Motor neuron (in vitro differentiated cells): ENCODE data around the gene SEPTIN2. TPM values are rescaled to one million over a fixed set of nuclear protein-coding genes. Genes with fewer than 3 reads are reported as not detected.
A peak's percentile ranks its signal among the peaks of the same experiment; 100 is the strongest.

ENCODE experiments used
- ATAC-seq, 8 experiments: fragments of 200-7000 bp; cut with Tn5 transposase; replicated peaks in 6 of 8; 2 replicates each; pipeline ENCODE4 v1.8.0; 2021; ENCODE audit warnings: mild to moderate bottlenecking in 8 of 8, moderate library complexity in 8 of 8
- H3K27ac ChIP-seq, 2 donors: fragments of 250-450 bp; sonication (Bioruptor Pico); 2 replicates each; pipeline ENCODE4 v1.9.0; 2021; ENCODE audit warnings: antibody characterized with exemption in 2 of 2, mild to moderate bottlenecking in 2 of 2, moderate library complexity in 1 of 2
- H3K4me1 ChIP-seq, 2 donors: fragments of 250-450 bp; sonication (Bioruptor Pico); replicated peaks in 1 of 2; 2 replicates each; pipeline ENCODE4 v1.6.1; 2021; ENCODE audit warnings: antibody characterized with exemption in 2 of 2, mild to moderate bottlenecking in 2 of 2, moderate library complexity in 1 of 2
- H3K4me3 ChIP-seq, 5 donors: fragments of 250-450 bp; sonication (Bioruptor Pico); 2 replicates each; pipeline ENCODE4 v1.9.0; 2021; ENCODE audit warnings: antibody characterized with exemption in 5 of 5, mild to moderate bottlenecking in 5 of 5, moderate library complexity in 4 of 5
- WGBS, 10 experiments: fragments of 450-650 bp; shearing (Covaris generic); methylation state at CpG; one replicate each; pipeline ENCODE4 v1.0.0; 2022; 5-methylcytosine and 5-hydroxymethylcytosine counted together
- in situ Hi-C, 9 experiments: fragments of 400-800 bp; cut with MboI; loops; one replicate each; pipeline ENCODE4 v1.15.0; 2021; ENCODE audit warnings: low sequenced_read_pairs in 9 of 9, low pct_unique_long_range_greater_than_20kb in 2 of 9; ENCODE audit not compliant: unreplicated experiment in 9 of 9
- total RNA-seq, 8 experiments: library from RNA; unstranded; fragments of 300-600 nt; gene quantifications; 2 replicates each; pipeline versions ENCODE4 v1.2.3 to v1.2.4, GENCODE V29; 2022

SEPTIN2 gene
- total RNA-seq, 8 experiments from 2014 or later, result 163 to 382 (median 269) TPM

- WGBS, 10 experiments, result 43 to 93% (median 83%) methylated on average over 1 to 5 of the region's 5 CpGs
- no peak overlapping the region for H3K4me3 ChIP-seq
- in situ Hi-C loops, result no loop called here
- H3K4me1 ChIP-seq, result peaks cover 3 to 12% of the 10 kb centered on the region in 2 donors
- no peak overlapping the region for H3K27ac ChIP-seq
- ATAC-seq, result no peak
Measured at GRCh38 chr2:241323778-241324177, 8.1 kb downstream of the SEPTIN2 start.

GRCh38 chr2:241324775-241325174 lies 9.1 kb downstream of the SEPTIN2 start:
- Histone ChIP-seq H3K4me1 (peaks cover under 1 to 12% of the 10 kb centered on the region in 2 donors), H3K4me3 (no peak overlapping the region), H3K27ac (no peak overlapping the region)
- ATAC-seq, result no peak
- in situ Hi-C loops, result no loop called here

- in situ Hi-C loops, result no loop called here
- WGBS, 10 experiments, result 83 to 100% (median 100%) methylated on average over 1 of the region's 1 CpG; no CpG with 5 or more reads in 2 of the 10 experiments
- H3K4me3 ChIP-seq, result no peak overlapping the region
- no peak overlapping the region for H3K27ac ChIP-seq
- no peak for ATAC-seq
- peaks cover 0 to 8% of the 10 kb centered on the region in 2 donors for H3K4me1 ChIP-seq
Measured at GRCh38 chr2:241325257-241325656, 9.5 kb downstream of the SEPTIN2 start.

- H3K4me3 ChIP-seq, result no peak overlapping the region
- WGBS, 10 experiments, result 86 to 98% (median 93%) methylated on average over 3 to 11 of the region's 11 CpGs
Measured at GRCh38 chr2:241329669-241330615, 14.2 kb downstream of the SEPTIN2 start.

GRCh38 chr2:241330616-241330981 lies 14.9 kb downstream of the SEPTIN2 start:
- no peak for ATAC-seq
- Histone ChIP-seq H3K4me1 (no peaks in the 10 kb centered on the region), H3K4me3 (no peak overlapping the region), H3K27ac (no peak overlapping the region)
- in situ Hi-C loops, result no loop called here
- WGBS, 10 experiments, result 93 to 100% (median 97%) methylated on average over 2 to 4 of the region's 4 CpGs

More at GRCh38 chr2:241329669-241330615, 14.2 kb downstream of the SEPTIN2 start:
- H3K4me1 ChIP-seq, result no peaks in the 10 kb centered on the region
- no peak overlapping the region for H3K27ac ChIP-seq
- ATAC-seq, result peak in 2 of 8 experiments; percentile 33 to 68
- in situ Hi-C loops, result no loop called here

GRCh38 chr2:241334813-241335212 lies 19.1 kb downstream of the SEPTIN2 start:
- H3K4me3 ChIP-seq, result no peak overlapping the region
- H3K4me1 ChIP-seq, result no peaks in the 10 kb centered on the region
- 77 to 100% (median 100%) methylated on average over 1 to 2 of the region's 2 CpGs; no CpG with 5 or more reads in 2 of the 10 experiments for WGBS, 10 experiments
- no peak overlapping the region for H3K27ac ChIP-seq
- in situ Hi-C loops, result no loop called here
- no peak for ATAC-seq

GRCh38 chr2:241339839-241340630 lies 24.3 kb downstream of the SEPTIN2 start:
- Histone ChIP-seq H3K4me3 (no peak overlapping the region), H3K27ac (no peak overlapping the region), H3K4me1 (no peaks in the 10 kb centered on the region)
- ATAC-seq, result peak in 1 of 8 experiments; percentile 24
- in situ Hi-C loops, result no loop called here
- WGBS, 10 experiments, result 37 to 94% (median 83%) methylated on average over 5 to 8 of the region's 8 CpGs

- no peak overlapping the region for H3K27ac ChIP-seq
- no peaks in the 10 kb centered on the region for H3K4me1 ChIP-seq
- no peak for ATAC-seq
- WGBS, 10 experiments, result 69 to 100% (median 93%) methylated on average over 1 to 3 of the region's 3 CpGs; no CpG with 5 or more reads in 1 of the 10 experiments
- in situ Hi-C loops, result no loop called here
- H3K4me3 ChIP-seq, result no peak overlapping the region
Measured at GRCh38 chr2:241340631-241341163, 25.0 kb downstream of the SEPTIN2 start.

GRCh38 chr2:241344925-241345651 lies 29.4 kb downstream of the SEPTIN2 start:
- Histone ChIP-seq H3K4me3 (no peak overlapping the region), H3K4me1 (no peaks in the 10 kb centered on the region), H3K27ac (no peak overlapping the region)
- 78 to 100% (median 93%) methylated on average over 1 to 9 of the region's 9 CpGs for WGBS, 10 experiments
- no peak for ATAC-seq
- in situ Hi-C loops, result no loop called here

GRCh38 chr2:241349941-241350340 lies 34.2 kb downstream of the SEPTIN2 start:
- H3K4me3 ChIP-seq, result no peak overlapping the region
- WGBS, 10 experiments, result 83 to 95% (median 95%) methylated on average over 3 to 8 of the region's 8 CpGs; no CpG with 5 or more reads in 2 of the 10 experiments
- in situ Hi-C loops, result no loop called here
- no peak for ATAC-seq
- no peak overlapping the region for H3K27ac ChIP-seq
- H3K4me1 ChIP-seq, result peaks cover 0 to 2% of the 10 kb centered on the region in 2 donors

- in situ Hi-C loops, result no loop called here
- Histone ChIP-seq H3K4me1 (peaks cover 0 to 5% of the 10 kb centered on the region in 2 donors), H3K27ac (no peak overlapping the region), H3K4me3 (no peak overlapping the region)
- WGBS, 10 experiments, result 33 to 100% (median 80%) methylated on average over 1 to 2 of the region's 2 CpGs
- no peak for ATAC-seq
Measured at GRCh38 chr2:241350530-241350877, 34.8 kb downstream of the SEPTIN2 start.

- in situ Hi-C loops, result no loop called here
- Histone ChIP-seq H3K27ac (no peak overlapping the region), H3K4me3 (no peak overlapping the region), H3K4me1 (peaks cover 0 to 5% of the 10 kb centered on the region in 2 donors)
- WGBS, 10 experiments, result 29 to 100% (median 81%) methylated on average over 1 to 9 of the region's 9 CpGs
- ATAC-seq, result no peak
Measured at GRCh38 chr2:241350878-241351639, 35.3 kb downstream of the SEPTIN2 start.
